Measurements from ENCODE around the gene OR9I1.

GRCh38 chr11:58075781-58076180, 49.5 kb downstream of the OR9I1 start:
- no peak for TF ChIP-seq EZH2 (IDR thresholded peaks at IDR 0.05; ENCODE audit: low read length, missing control alignments)
- TF ChIP-seq CTCF (conservative IDR thresholded peaks at IDR 0.05 in 1 of 2, IDR thresholded peaks at IDR 0.05 in 1 of 2; ENCODE audit: low read depth in 1 of 2, low read length in 2 of 2): no peak
